HepG2 (cell line): Measurements from ENCODE around the gene ITGB8. TPM values are rescaled to one million over a fixed set of nuclear protein-coding genes. Genes with fewer than 3 reads are reported as not detected.

Source experiments
- ATAC-seq: fragments of 200-7000 bp; cut with Tn5 transposase; 3 replicates; pipeline ENCODE4 v1.9.1; 2020; ENCODE audit warnings: mild to moderate bottlenecking, moderate library complexity
- BruUV-seq: library from RNA; stranded (reverse); fragments of 400-500 nt; replicated peaks from 2 replicates; lab custom pipeline; 2021; lab: Mats Ljungman, UMichigan
- CTCF ChIA-PET: fragments of 300-600 bp; formaldehyde crosslinking; extraction: SDS; loops from one replicate; lab custom pipeline; 2021; ENCODE audit warnings: low total read pairs, inconsistent platforms, low intra/inter-chr PET ratio; lab: Yijun Ruan, JAX
- POLR2A ChIA-PET: fragments of 350-600 bp; sonication (Branson Sonifier 250); formaldehyde crosslinking; loops from one replicate; lab custom pipeline; 2020; ENCODE audit warnings: antibody characterized with exemption, inconsistent platforms; lab: Yijun Ruan, JAX
- DNase-seq: peaks from one replicate; pipeline ENCODE4 v3.0.0-alpha.2; 2015; ENCODE audit warnings: low spot score
- FAIRE-seq: peaks from 3 replicates; lab custom pipeline; 2011; peaks lifted over from hg19 to GRCh38; lab: Jason Lieb, UNC
- H2AFZ ChIP-seq: one replicate; pipeline ENCODE4 v1.6.1; 2011; ENCODE audit warnings: low read length, inconsistent platforms
- H3K27ac ChIP-seq: fragments of 300-600 bp; 3 replicates; pipeline ENCODE4 v1.8.0; 2011; ENCODE audit warnings: mixed run types, mild to moderate bottlenecking, mixed read lengths, low read length, inconsistent platforms; ENCODE audit not compliant: insufficient read depth; ENCODE audit errors: extremely low read length
- H3K27me3 ChIP-seq, 2 experiments: fragments of 200-600 bp in 1 of 2; 2 replicates in 1 of 2; 3 replicates in 1 of 2; pipeline versions ENCODE4 v1.6.0 to v1.8.0; 2011; ENCODE audit warnings: low read length in 2 of 2, mild to moderate bottlenecking in 2 of 2, moderate library complexity in 2 of 2, inconsistent platforms in 1 of 2; ENCODE audit not compliant: insufficient read depth in 2 of 2, control insufficient read depth in 1 of 2
- H3K36me3 ChIP-seq, 2 experiments: fragments of 200-600 bp in 1 of 2; replicated peaks in 1 of 2; 2 replicates in 1 of 2; 3 replicates in 1 of 2; pipeline versions ENCODE4 v1.5.1 to v1.8.0; 2011; ENCODE audit warnings: low read length in 2 of 2, inconsistent platforms in 1 of 2; ENCODE audit not compliant: insufficient read depth in 2 of 2, control insufficient read depth in 1 of 2
- H3K4me1 ChIP-seq: 2 replicates; pipeline ENCODE4 v1.5.1; 2012; ENCODE audit warnings: low read length, inconsistent platforms; ENCODE audit not compliant: insufficient read depth
- H3K4me2 ChIP-seq: 2 replicates; pipeline ENCODE4 v1.6.0; 2011; ENCODE audit warnings: low read depth, low read length, inconsistent platforms
- H3K4me3 ChIP-seq, 3 experiments: fragments of 200-600 bp in 1 of 3; sonication (generic), shearing (Covaris generic) in 1 of 3; replicated peaks in 1 of 3; 2 replicates each; pipeline ENCODE4 v1.5.1; 2011 to 2016; ENCODE audit warnings: low read length in 3 of 3, inconsistent platforms in 2 of 3, low read depth in 2 of 3, mild to moderate bottlenecking in 2 of 3, control low read depth in 1 of 3, mixed read lengths in 1 of 3; ENCODE audit not compliant: insufficient read depth in 1 of 3
- H3K79me2 ChIP-seq: one replicate; pipeline ENCODE4 v1.6.1; 2011; ENCODE audit warnings: low read length, inconsistent platforms; ENCODE audit not compliant: insufficient read depth
- H3K9ac ChIP-seq: 2 replicates; pipeline ENCODE4 v1.6.0; 2011; ENCODE audit warnings: mild to moderate bottlenecking, low read depth, low read length, inconsistent platforms; ENCODE audit not compliant: insufficient read depth
- H3K9me3 ChIP-seq: 2 replicates; pipeline ENCODE4 v1.5.1; 2012; ENCODE audit warnings: mild to moderate bottlenecking, low read length
- H4K20me1 ChIP-seq: 2 replicates; pipeline ENCODE4 v1.6.0; 2011; ENCODE audit warnings: inconsistent platforms, mild to moderate bottlenecking, low read length, moderate library complexity; ENCODE audit not compliant: insufficient read depth
- AGO1 ChIP-seq: fragments of 200-400 bp; formaldehyde crosslinking; IDR thresholded peaks from 2 replicates; pipeline ENCODE4 v1.6.1; 2017; ENCODE audit warnings: mild to moderate bottlenecking, low read depth, low read length, moderate library complexity; ENCODE audit not compliant: poor library complexity, severe bottlenecking
- MAFG ChIP-seq: sonication (generic); formaldehyde crosslinking; IDR thresholded peaks from 2 replicates; pipeline ENCODE4 v1.5.1; 2020; ENCODE audit warnings: mild to moderate bottlenecking, missing genetic modification reagents
- SMAD9 ChIP-seq: sonication (generic); formaldehyde crosslinking; IDR thresholded peaks from 2 replicates; pipeline ENCODE4 v1.5.1; 2020; ENCODE audit warnings: mild to moderate bottlenecking, missing genetic modification reagents
- ZEB1 ChIP-seq: IDR thresholded peaks from 2 replicates; pipeline ENCODE4 v1.6.1; 2012; ENCODE audit warnings: mild to moderate bottlenecking, low read depth, inconsistent platforms; ENCODE audit not compliant: insufficient replicate concordance
- ZHX1 ChIP-seq: sonication (generic); formaldehyde crosslinking; IDR thresholded peaks from 2 replicates; pipeline ENCODE4 v1.8.1; 2022; ENCODE audit warnings: low read depth, mild to moderate bottlenecking, missing genetic modification reagents
- ZNF251 ChIP-seq: sonication (generic); formaldehyde crosslinking; IDR thresholded peaks from 2 replicates; pipeline ENCODE4 v1.9.0; 2021; ENCODE audit warnings: mild to moderate bottlenecking, missing genetic modification reagents
- ZNF460 ChIP-seq: sonication (generic); formaldehyde crosslinking; IDR thresholded peaks from 2 replicates; pipeline ENCODE4 v1.5.1; 2020; ENCODE audit warnings: missing genetic modification reagents, mild to moderate bottlenecking, borderline replicate concordance
- ZNF616 ChIP-seq: sonication (generic); formaldehyde crosslinking; IDR thresholded peaks from 2 replicates; pipeline ENCODE4 v1.5.0; 2020; ENCODE audit warnings: low read depth, mild to moderate bottlenecking, missing genetic modification reagents
- in situ Hi-C: cut with HindIII; loops from 2 replicates; pipeline ENCODE4 v1.10.0; 2017; ENCODE audit warnings: low pct_unique_long_range_greater_than_20kb; ENCODE audit not compliant: extremely low pct_ligation_motif_present
- intact Hi-C: fragments of 100-400 bp; cut with micrococcal nuclease; formaldehyde crosslinking; loops from one replicate; pipeline ENCODE4 v1.10.0; 2022; ENCODE audit not compliant: unreplicated experiment
- polyA plus RNA-seq, 8 experiments: library from polyadenylated mRNA; depleted of rRNA in 3 of 8; stranded (reverse) in 7 of 8; unstranded in 1 of 8; fragments of >200 nt; fragmentation: Illumina TruSeq in 4 of 8; extraction: Trizol in 4 of 8; gene quantifications; 2 replicates each; pipeline versions ENCODE4 v1.2.1 to v1.2.3, GENCODE V29; 2011 to 2016; ENCODE audit warnings: low read depth in 4 of 8, missing spikeins in 1 of 8, mixed read lengths in 1 of 8; ENCODE audit not compliant: insufficient read depth in 1 of 8
- total RNA-seq, 5 experiments: library from RNA; depleted of rRNA; stranded (reverse); fragments of >200 nt; fragmentation: Illumina TruSeq; extraction: Trizol; gene quantifications; 2 replicates each; pipeline ENCODE4 v1.2.3, GENCODE V29; 2016; ENCODE audit warnings: low read depth in 1 of 5
- TF ChIP-seq, protein P1 (sequence below): sonication (generic); formaldehyde crosslinking; IDR thresholded peaks from 2 replicates; pipeline ENCODE4 v1.5.0; 2020; ENCODE audit warnings: mild to moderate bottlenecking, missing genetic modification reagents
- TF ChIP-seq, protein P2 (sequence below): IDR thresholded peaks from 2 replicates; pipeline ENCODE4 v1.6.1; 2016; ENCODE audit warnings: low read depth, control low read depth
- TF ChIP-seq, protein P3 (sequence below): IDR thresholded peaks from 2 replicates; pipeline ENCODE4 v1.6.1; 2018; ENCODE audit warnings: missing genetic modification reagents
- TF ChIP-seq, protein P4 (sequence below): sonication (generic); formaldehyde crosslinking; IDR thresholded peaks from 2 replicates; pipeline ENCODE4 v1.5.0; 2020; ENCODE audit warnings: missing genetic modification reagents

Gene ITGB8
- total and polyA plus RNA-seq, 2 of the 13 experiments (the other 11 are each of a cell fraction or from before 2014, with no cell fraction given) = 0.01 TPM; not detected in 1

- TF ChIP-seq, protein P1, sequence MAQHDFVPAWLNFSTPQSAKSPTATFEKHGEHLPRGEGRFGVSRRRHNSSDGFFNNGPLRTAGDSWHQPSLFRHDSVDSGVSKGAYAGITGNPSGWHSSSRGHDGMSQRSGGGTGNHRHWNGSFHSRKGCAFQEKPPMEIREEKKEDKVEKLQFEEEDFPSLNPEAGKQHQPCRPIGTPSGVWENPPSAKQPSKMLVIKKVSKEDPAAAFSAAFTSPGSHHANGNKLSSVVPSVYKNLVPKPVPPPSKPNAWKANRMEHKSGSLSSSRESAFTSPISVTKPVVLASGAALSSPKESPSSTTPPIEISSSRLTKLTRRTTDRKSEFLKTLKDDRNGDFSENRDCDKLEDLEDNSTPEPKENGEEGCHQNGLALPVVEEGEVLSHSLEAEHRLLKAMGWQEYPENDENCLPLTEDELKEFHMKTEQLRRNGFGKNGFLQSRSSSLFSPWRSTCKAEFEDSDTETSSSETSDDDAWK (CRISPR knock-in tag) = no peak
- no peak for TF ChIP-seq AGO1
Observed at GRCh38 chr7:20284003-20284770, 46.5 kb upstream of the ITGB8 start (continued).

- Histone ChIP-seq H3K4me1 (no peaks in the 10 kb centered on the region), H3K9ac (no peak overlapping the region), H3K4me3 (no peak overlapping the region), H3K9me3 (no peaks in the 10 kb centered on the region), H4K20me1 (no peaks in the 10 kb centered on the region), H3K4me2 (no peak overlapping the region), H3K36me3 (no peaks in the 10 kb centered on the region), H3K27me3 (no peaks in the 10 kb centered on the region), H3K79me2 (no peaks in the 10 kb centered on the region), H2AFZ (no peak overlapping the region), H3K27ac (no peak overlapping the region)
- no TSS peak for BruUV-seq
- ChIA-PET POLR2A (no interaction called here), CTCF (no interaction called here)
- DNase-seq (no peak), ATAC-seq (no peak), FAIRE-seq (no peak)
- intact Hi-C loops = no loop called here
- in situ Hi-C loops = no loop called here
- TF ChIP-seq, protein P2, sequence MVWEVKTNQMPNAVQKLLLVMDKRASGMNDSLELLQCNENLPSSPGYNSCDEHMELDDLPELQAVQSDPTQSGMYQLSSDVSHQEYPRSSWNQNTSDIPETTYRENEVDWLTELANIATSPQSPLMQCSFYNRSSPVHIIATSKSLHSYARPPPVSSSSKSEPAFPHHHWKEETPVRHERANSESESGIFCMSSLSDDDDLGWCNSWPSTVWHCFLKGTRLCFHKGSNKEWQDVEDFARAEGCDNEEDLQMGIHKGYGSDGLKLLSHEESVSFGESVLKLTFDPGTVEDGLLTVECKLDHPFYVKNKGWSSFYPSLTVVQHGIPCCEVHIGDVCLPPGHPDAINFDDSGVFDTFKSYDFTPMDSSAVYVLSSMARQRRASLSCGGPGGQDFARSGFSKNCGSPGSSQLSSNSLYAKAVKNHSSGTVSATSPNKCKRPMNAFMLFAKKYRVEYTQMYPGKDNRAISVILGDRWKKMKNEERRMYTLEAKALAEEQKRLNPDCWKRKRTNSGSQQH (CRISPR knock-in tag) = no peak
- TF ChIP-seq ZHX1 = no peak
- TF ChIP-seq ZNF460 (CRISPR knock-in tag) = no peak
- no peak for TF ChIP-seq ZNF616 (CRISPR knock-in tag)
- no peak for TF ChIP-seq SMAD9 (CRISPR knock-in tag)
- TF ChIP-seq MAFG (CRISPR knock-in tag) = no peak
- TF ChIP-seq ZEB1 = no peak
- TF ChIP-seq, protein P3, sequence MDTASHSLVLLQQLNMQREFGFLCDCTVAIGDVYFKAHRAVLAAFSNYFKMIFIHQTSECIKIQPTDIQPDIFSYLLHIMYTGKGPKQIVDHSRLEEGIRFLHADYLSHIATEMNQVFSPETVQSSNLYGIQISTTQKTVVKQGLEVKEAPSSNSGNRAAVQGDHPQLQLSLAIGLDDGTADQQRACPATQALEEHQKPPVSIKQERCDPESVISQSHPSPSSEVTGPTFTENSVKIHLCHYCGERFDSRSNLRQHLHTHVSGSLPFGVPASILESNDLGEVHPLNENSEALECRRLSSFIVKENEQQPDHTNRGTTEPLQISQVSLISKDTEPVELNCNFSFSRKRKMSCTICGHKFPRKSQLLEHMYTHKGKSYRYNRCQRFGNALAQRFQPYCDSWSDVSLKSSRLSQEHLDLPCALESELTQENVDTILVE (CRISPR knock-in tag) = no peak
- no peak for TF ChIP-seq ZNF251 (CRISPR knock-in tag)
- TF ChIP-seq, protein P4, sequence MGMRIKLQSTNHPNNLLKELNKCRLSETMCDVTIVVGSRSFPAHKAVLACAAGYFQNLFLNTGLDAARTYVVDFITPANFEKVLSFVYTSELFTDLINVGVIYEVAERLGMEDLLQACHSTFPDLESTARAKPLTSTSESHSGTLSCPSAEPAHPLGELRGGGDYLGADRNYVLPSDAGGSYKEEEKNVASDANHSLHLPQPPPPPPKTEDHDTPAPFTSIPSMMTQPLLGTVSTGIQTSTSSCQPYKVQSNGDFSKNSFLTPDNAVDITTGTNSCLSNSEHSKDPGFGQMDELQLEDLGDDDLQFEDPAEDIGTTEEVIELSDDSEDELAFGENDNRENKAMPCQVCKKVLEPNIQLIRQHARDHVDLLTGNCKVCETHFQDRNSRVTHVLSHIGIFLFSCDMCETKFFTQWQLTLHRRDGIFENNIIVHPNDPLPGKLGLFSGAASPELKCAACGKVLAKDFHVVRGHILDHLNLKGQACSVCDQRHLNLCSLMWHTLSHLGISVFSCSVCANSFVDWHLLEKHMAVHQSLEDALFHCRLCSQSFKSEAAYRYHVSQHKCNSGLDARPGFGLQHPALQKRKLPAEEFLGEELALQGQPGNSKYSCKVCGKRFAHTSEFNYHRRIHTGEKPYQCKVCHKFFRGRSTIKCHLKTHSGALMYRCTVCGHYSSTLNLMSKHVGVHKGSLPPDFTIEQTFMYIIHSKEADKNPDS (CRISPR knock-in tag) = no peak
Observed at GRCh38 chr7:20284771-20285143, 45.9 kb upstream of the ITGB8 start.
